ENCODE results near the gene CASZ1.
A peak's percentile ranks its signal among the peaks of the same experiment; 100 is the strongest.

CASZ1 gene

GRCh38 chr1:10699470-10699835 lies 97.0 kb downstream of the CASZ1 start:
- no peak for DNase-seq

- no peak for DNase-seq
These were observed 97.5 kb downstream of the CASZ1 start for GRCh38 chr1:10698726-10699469.

- no peak for DNase-seq
These were observed 98.8 kb downstream of the CASZ1 start for GRCh38 chr1:10697621-10698160.

GRCh38 chr1:10696977-10697376 lies 99.5 kb downstream of the CASZ1 start:
- peak; percentile 12 for DNase-seq

- DNase-seq, result peak; percentile 68
These were observed 101.5 kb downstream of the CASZ1 start for GRCh38 chr1:10694633-10695627.

GRCh38 chr1:10694274-10694632 lies 102.2 kb downstream of the CASZ1 start:
- no peak for DNase-seq

GRCh38 chr1:10693497-10694273 lies 102.8 kb downstream of the CASZ1 start:
- peak; percentile 28 for DNase-seq

GRCh38 chr1:10693152-10693496 lies 103.3 kb downstream of the CASZ1 start:
- DNase-seq, result no peak

- DNase-seq, result peak; percentile 7
These were observed 103.9 kb downstream of the CASZ1 start for GRCh38 chr1:10692401-10693021.

- no peak for DNase-seq
These were observed 104.7 kb downstream of the CASZ1 start for GRCh38 chr1:10691740-10692125.

- no peak for DNase-seq
These were observed 105.2 kb downstream of the CASZ1 start for GRCh38 chr1:10691075-10691739.

GRCh38 chr1:10690484-10690883 lies 106.0 kb downstream of the CASZ1 start:
- DNase-seq, result no peak

GRCh38 chr1:10688409-10688786 lies 108.0 kb downstream of the CASZ1 start:
- peak; percentile 27 for DNase-seq

GRCh38 chr1:10687782-10688408 lies 108.6 kb downstream of the CASZ1 start:
- no peak for DNase-seq

- DNase-seq, result no peak
These were observed 109.2 kb downstream of the CASZ1 start for GRCh38 chr1:10687251-10687651.

- no peak for DNase-seq
These were observed 109.9 kb downstream of the CASZ1 start for GRCh38 chr1:10686404-10687040.

- no peak for DNase-seq
These were observed 110.5 kb downstream of the CASZ1 start for GRCh38 chr1:10685808-10686403.

- no peak for DNase-seq
These were observed 111.1 kb downstream of the CASZ1 start for GRCh38 chr1:10685196-10685807.

GRCh38 chr1:10684221-10684620 lies 112.2 kb downstream of the CASZ1 start:
- no peak for DNase-seq

All from MV-4-11 (cell line).